HepG2 (cell line): Measurements from ENCODE around the gene TLCD3A. TPM values are rescaled to one million over a fixed set of nuclear protein-coding genes. Genes with fewer than 3 reads are reported as not detected.

Source experiments
- ATAC-seq: fragments of 200-7000 bp; cut with Tn5 transposase; 3 replicates; pipeline ENCODE4 v1.9.1; 2020; ENCODE audit warnings: mild to moderate bottlenecking, moderate library complexity
- BruUV-seq: library from RNA; stranded (reverse); fragments of 400-500 nt; replicated peaks from 2 replicates; lab custom pipeline; 2021; lab: Mats Ljungman, UMichigan
- CTCF ChIA-PET: fragments of 300-600 bp; formaldehyde crosslinking; extraction: SDS; loops from one replicate; lab custom pipeline; 2021; ENCODE audit warnings: low total read pairs, inconsistent platforms, low intra/inter-chr PET ratio; lab: Yijun Ruan, JAX
- POLR2A ChIA-PET: fragments of 350-600 bp; sonication (Branson Sonifier 250); formaldehyde crosslinking; loops from one replicate; lab custom pipeline; 2020; ENCODE audit warnings: antibody characterized with exemption, inconsistent platforms; lab: Yijun Ruan, JAX
- DNase-seq: peaks from one replicate; pipeline ENCODE4 v3.0.0-alpha.2; 2015; ENCODE audit warnings: low spot score
- FAIRE-seq: peaks from 3 replicates; lab custom pipeline; 2011; peaks lifted over from hg19 to GRCh38; lab: Jason Lieb, UNC
- H2AFZ ChIP-seq: one replicate; pipeline ENCODE4 v1.6.1; 2011; ENCODE audit warnings: low read length, inconsistent platforms
- H3K27ac ChIP-seq: fragments of 300-600 bp; 3 replicates; pipeline ENCODE4 v1.8.0; 2011; ENCODE audit warnings: mixed run types, mild to moderate bottlenecking, mixed read lengths, low read length, inconsistent platforms; ENCODE audit not compliant: insufficient read depth; ENCODE audit errors: extremely low read length
- H3K27me3 ChIP-seq, 2 experiments: fragments of 200-600 bp in 1 of 2; 2 replicates in 1 of 2; 3 replicates in 1 of 2; pipeline versions ENCODE4 v1.6.0 to v1.8.0; 2011; ENCODE audit warnings: low read length in 2 of 2, mild to moderate bottlenecking in 2 of 2, moderate library complexity in 2 of 2, inconsistent platforms in 1 of 2; ENCODE audit not compliant: insufficient read depth in 2 of 2, control insufficient read depth in 1 of 2
- H3K36me3 ChIP-seq, 2 experiments: fragments of 200-600 bp in 1 of 2; replicated peaks in 1 of 2; 2 replicates in 1 of 2; 3 replicates in 1 of 2; pipeline versions ENCODE4 v1.5.1 to v1.8.0; 2011; ENCODE audit warnings: low read length in 2 of 2, inconsistent platforms in 1 of 2; ENCODE audit not compliant: insufficient read depth in 2 of 2, control insufficient read depth in 1 of 2
- H3K4me1 ChIP-seq: 2 replicates; pipeline ENCODE4 v1.5.1; 2012; ENCODE audit warnings: low read length, inconsistent platforms; ENCODE audit not compliant: insufficient read depth
- H3K4me2 ChIP-seq: 2 replicates; pipeline ENCODE4 v1.6.0; 2011; ENCODE audit warnings: low read depth, low read length, inconsistent platforms
- H3K4me3 ChIP-seq, 3 experiments: fragments of 200-600 bp in 1 of 3; sonication (generic), shearing (Covaris generic) in 1 of 3; replicated peaks in 1 of 3; 2 replicates each; pipeline ENCODE4 v1.5.1; 2011 to 2016; ENCODE audit warnings: low read length in 3 of 3, inconsistent platforms in 2 of 3, low read depth in 2 of 3, mild to moderate bottlenecking in 2 of 3, control low read depth in 1 of 3, mixed read lengths in 1 of 3; ENCODE audit not compliant: insufficient read depth in 1 of 3
- H3K79me2 ChIP-seq: one replicate; pipeline ENCODE4 v1.6.1; 2011; ENCODE audit warnings: low read length, inconsistent platforms; ENCODE audit not compliant: insufficient read depth
- H3K9ac ChIP-seq: 2 replicates; pipeline ENCODE4 v1.6.0; 2011; ENCODE audit warnings: mild to moderate bottlenecking, low read depth, low read length, inconsistent platforms; ENCODE audit not compliant: insufficient read depth
- H3K9me3 ChIP-seq: 2 replicates; pipeline ENCODE4 v1.5.1; 2012; ENCODE audit warnings: mild to moderate bottlenecking, low read length
- H4K20me1 ChIP-seq: 2 replicates; pipeline ENCODE4 v1.6.0; 2011; ENCODE audit warnings: inconsistent platforms, mild to moderate bottlenecking, low read length, moderate library complexity; ENCODE audit not compliant: insufficient read depth
- ATF1 ChIP-seq: IDR thresholded peaks from 2 replicates; pipeline ENCODE4 v1.6.1; 2016; ENCODE audit warnings: mild to moderate bottlenecking, control low read depth
- BHLHE40 ChIP-seq: IDR thresholded peaks from 2 replicates; pipeline ENCODE4 v1.6.1; 2011; ENCODE audit warnings: low read length, improper control_type of control experiment
- CERS6 ChIP-seq: sonication (generic); formaldehyde crosslinking; IDR thresholded peaks from 2 replicates; pipeline ENCODE4 v1.5.0; 2020; ENCODE audit warnings: missing genetic modification reagents
- DBP ChIP-seq: sonication (generic); formaldehyde crosslinking; IDR thresholded peaks from 2 replicates; pipeline ENCODE4 v1.4.0; 2020; ENCODE audit warnings: missing genetic modification reagents; ENCODE audit errors: not compliant biosample characterization
- ELF3 ChIP-seq: IDR thresholded peaks from 2 replicates; pipeline ENCODE4 v1.6.1; 2016; ENCODE audit warnings: missing genetic modification reagents, missing compliant biosample characterization
- GFI1 ChIP-seq: sonication (generic); formaldehyde crosslinking; IDR thresholded peaks from 2 replicates; pipeline ENCODE4 v1.5.0; 2020; ENCODE audit warnings: missing genetic modification reagents, mild to moderate bottlenecking, borderline replicate concordance
- KDM1A ChIP-seq: IDR thresholded peaks from 2 replicates; pipeline ENCODE4 v1.6.1; 2016; ENCODE audit warnings: missing compliant biosample characterization
- MBD4 ChIP-seq: IDR thresholded peaks from 2 replicates; pipeline ENCODE4 v1.6.1; 2012; ENCODE audit warnings: low read length, inconsistent platforms, borderline replicate concordance
- SOX6 ChIP-seq, 2 experiments: fragments of 450-650 bp in 1 of 2; sonication (generic) in 1 of 2; formaldehyde crosslinking in 1 of 2; IDR thresholded peaks; 2 replicates each; pipeline versions ENCODE4 v1.4.0 to v1.6.1; 2017 to 2020; ENCODE audit warnings: antibody characterized with exemption in 1 of 2, mild to moderate bottlenecking in 1 of 2, missing genetic modification reagents in 1 of 2
- TCF7 ChIP-seq: sonication (generic); IDR thresholded peaks from 2 replicates; pipeline ENCODE4 v1.6.1; 2016; ENCODE audit warnings: antibody characterized with exemption, low read depth
- ZBTB20 ChIP-seq: sonication (generic); formaldehyde crosslinking; IDR thresholded peaks from 2 replicates; pipeline ENCODE4 v1.8.1; 2023; ENCODE audit warnings: missing genetic modification reagents, low read depth, mild to moderate bottlenecking, borderline replicate concordance
- ZBTB7B ChIP-seq: sonication (generic); formaldehyde crosslinking; IDR thresholded peaks from 2 replicates; pipeline ENCODE4 v1.4.0; 2020; ENCODE audit warnings: missing genetic modification reagents
- ZFP1 ChIP-seq: IDR thresholded peaks from 2 replicates; pipeline ENCODE4 v1.6.1; 2016
- ZNF33B ChIP-seq: sonication (generic); formaldehyde crosslinking; IDR thresholded peaks from 2 replicates; pipeline ENCODE4 v1.5.1; 2020; ENCODE audit warnings: mild to moderate bottlenecking, missing genetic modification reagents
- ZNF367 ChIP-seq: sonication (generic); formaldehyde crosslinking; IDR thresholded peaks from 2 replicates; pipeline ENCODE4 v1.4.0; 2020; ENCODE audit warnings: missing genetic modification reagents, borderline replicate concordance
- ZSCAN31 ChIP-seq: sonication (generic); formaldehyde crosslinking; IDR thresholded peaks from 2 replicates; pipeline ENCODE4 v1.5.0; 2020; ENCODE audit warnings: low read depth, mild to moderate bottlenecking, missing genetic modification reagents
- WGBS: methylation state at CpG from one replicate; pipeline ENCODE4 v1.1.6; 2017; ENCODE audit warnings: low lambda C conversion rate; 5-methylcytosine and 5-hydroxymethylcytosine counted together
- in situ Hi-C: cut with HindIII; loops from 2 replicates; pipeline ENCODE4 v1.10.0; 2017; ENCODE audit warnings: low pct_unique_long_range_greater_than_20kb; ENCODE audit not compliant: extremely low pct_ligation_motif_present
- intact Hi-C: fragments of 100-400 bp; cut with micrococcal nuclease; formaldehyde crosslinking; loops from one replicate; pipeline ENCODE4 v1.10.0; 2022; ENCODE audit not compliant: unreplicated experiment
- polyA plus RNA-seq, 8 experiments: library from polyadenylated mRNA; depleted of rRNA in 3 of 8; stranded (reverse) in 7 of 8; unstranded in 1 of 8; fragments of >200 nt; fragmentation: Illumina TruSeq in 4 of 8; extraction: Trizol in 4 of 8; gene quantifications; 2 replicates each; pipeline versions ENCODE4 v1.2.1 to v1.2.3, GENCODE V29; 2011 to 2016; ENCODE audit warnings: low read depth in 4 of 8, missing spikeins in 1 of 8, mixed read lengths in 1 of 8; ENCODE audit not compliant: insufficient read depth in 1 of 8
- total RNA-seq, 5 experiments: library from RNA; depleted of rRNA; stranded (reverse); fragments of >200 nt; fragmentation: Illumina TruSeq; extraction: Trizol; gene quantifications; 2 replicates each; pipeline ENCODE4 v1.2.3, GENCODE V29; 2016; ENCODE audit warnings: low read depth in 1 of 5
- TF ChIP-seq, protein P1 (sequence below): sonication (generic); formaldehyde crosslinking; IDR thresholded peaks from 2 replicates; pipeline ENCODE4 v1.9.0; 2021; ENCODE audit warnings: missing genetic modification reagents, borderline replicate concordance
- TF ChIP-seq, protein P2 (sequence below): sonication (generic); formaldehyde crosslinking; IDR thresholded peaks from 2 replicates; pipeline ENCODE4 v1.8.1; 2023; ENCODE audit warnings: mild to moderate bottlenecking, inconsistent platforms, moderate library complexity, missing genetic modification reagents, borderline replicate concordance

The TLCD3A gene
- total and polyA plus RNA-seq, 2 of the 13 experiments (the other 11 are each of a cell fraction or from before 2014, with no cell fraction given), result 25.2 to 46.6 TPM

GRCh38 chr17:759964-760363 is 27.6 kb downstream of the TLCD3A start:
- in situ Hi-C loops (no loop called here), intact Hi-C loops (no loop called here)
- ChIA-PET CTCF (no interaction called here), POLR2A (no interaction called here)
- Histone ChIP-seq H4K20me1 (no peaks in the 10 kb centered on the region), H3K9ac (no peak overlapping the region), H2AFZ (no peak overlapping the region), H3K27me3 (no peaks in the 10 kb centered on the region), H3K27ac (no peak overlapping the region), H3K9me3 (no peaks in the 10 kb centered on the region), H3K36me3 (peaks cover 9 to 43% of the 10 kb centered on the region in 2 experiments), H3K4me2 (no peak overlapping the region), H3K79me2 (no peaks in the 10 kb centered on the region), H3K4me1 (no peaks in the 10 kb centered on the region), H3K4me3 (no peak overlapping the region)
- no peak for TF ChIP-seq ZFP1 (CRISPR knock-in tag)
- no peak for TF ChIP-seq ZNF33B (CRISPR knock-in tag)
- TF ChIP-seq ZNF367 (CRISPR knock-in tag), result no peak
- no peak for TF ChIP-seq TCF7
- no peak for TF ChIP-seq DBP (CRISPR knock-in tag)
- TF ChIP-seq ZBTB20 (CRISPR knock-in tag), result no peak
- TF ChIP-seq ELF3 (CRISPR knock-in tag), result no peak
- TF ChIP-seq, protein P1, sequence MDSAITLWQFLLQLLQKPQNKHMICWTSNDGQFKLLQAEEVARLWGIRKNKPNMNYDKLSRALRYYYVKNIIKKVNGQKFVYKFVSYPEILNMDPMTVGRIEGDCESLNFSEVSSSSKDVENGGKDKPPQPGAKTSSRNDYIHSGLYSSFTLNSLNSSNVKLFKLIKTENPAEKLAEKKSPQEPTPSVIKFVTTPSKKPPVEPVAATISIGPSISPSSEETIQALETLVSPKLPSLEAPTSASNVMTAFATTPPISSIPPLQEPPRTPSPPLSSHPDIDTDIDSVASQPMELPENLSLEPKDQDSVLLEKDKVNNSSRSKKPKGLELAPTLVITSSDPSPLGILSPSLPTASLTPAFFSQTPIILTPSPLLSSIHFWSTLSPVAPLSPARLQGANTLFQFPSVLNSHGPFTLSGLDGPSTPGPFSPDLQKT, result no peak
- TF ChIP-seq, protein P2, sequence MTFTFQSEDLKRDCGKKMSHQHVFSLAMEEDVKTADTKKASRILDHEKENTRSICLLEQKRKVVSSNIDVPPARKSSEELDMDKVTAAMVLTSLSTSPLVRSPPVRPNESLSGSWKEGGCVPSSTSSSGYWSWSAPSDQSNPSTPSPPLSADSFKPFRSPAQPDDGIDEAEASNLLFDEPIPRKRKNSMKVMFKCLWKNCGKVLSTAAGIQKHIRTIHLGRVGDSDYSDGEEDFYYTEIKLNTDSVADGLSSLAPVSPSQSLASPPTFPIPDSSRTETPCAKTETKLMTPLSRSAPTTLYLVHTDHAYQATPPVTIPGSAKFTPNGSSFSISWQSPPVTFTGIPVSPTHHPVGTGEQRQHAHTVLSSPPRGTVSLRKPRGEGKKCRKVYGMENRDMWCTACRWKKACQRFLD, result no peak
- TF ChIP-seq BHLHE40, result no peak
- TF ChIP-seq SOX6 (IDR thresholded peaks at IDR 0.05), result no peak
- no peak for TF ChIP-seq SOX6 (CRISPR knock-in tag; IDR thresholded peaks at IDR 0.05)
- TF ChIP-seq GFI1, result no peak
- TF ChIP-seq KDM1A, result no peak
- no peak for TF ChIP-seq MBD4
- TF ChIP-seq CERS6 (CRISPR knock-in tag), result no peak
- TF ChIP-seq ATF1 (CRISPR knock-in tag), result no peak
- no peak for TF ChIP-seq ZBTB7B (CRISPR knock-in tag)
- TF ChIP-seq ZSCAN31, result no peak
- BruUV-seq, result no TSS peak
- DNase-seq (no peak), FAIRE-seq (no peak), ATAC-seq (no peak)
- 92% methylated on average over 5 of the region's 5 CpGs for WGBS
